Testis (tissue), 3 donors: ENCODE measurements around the gene BAHCC1. TPM values are rescaled to one million over a fixed set of nuclear protein-coding genes. Genes with fewer than 3 reads are reported as not detected.

ENCODE experiments used
- DNase-seq: peaks from one replicate; pipeline ENCODE4 v3.0.0-alpha.2; 2019
- H3K27ac ChIP-seq, 2 donors: fragments of 200-600 bp; sonication (generic); one replicate each; pipeline ENCODE4 v1.5.1; 2019
- H3K27me3 ChIP-seq: fragments of 200-600 bp; sonication (generic); one replicate; pipeline ENCODE4 v1.5.1; 2019
- H3K36me3 ChIP-seq: fragments of 200-600 bp; sonication (generic); one replicate; pipeline ENCODE4 v1.5.1; 2017; ENCODE audit warnings: low read depth; ENCODE audit errors: missing control alignments
- H3K4me1 ChIP-seq: fragments of 200-600 bp; sonication (generic); one replicate; pipeline ENCODE4 v1.5.1; 2019
- H3K4me3 ChIP-seq, 2 donors: fragments of 200-600 bp; sonication (generic); one replicate each; pipeline ENCODE4 v1.5.1; 2017 to 2019
- H3K9me3 ChIP-seq: fragments of 200-600 bp; sonication (generic); one replicate; pipeline ENCODE4 v1.5.1; 2017
- POLR2A ChIP-seq: fragments of 450-650 bp; IDR thresholded peaks from one replicate; pipeline ENCODE4 v1.6.1; 2017; ENCODE audit warnings: antibody characterized with exemption, mild to moderate bottlenecking, moderate library complexity
- WGBS, 2 donors: methylation state at CpG; one replicate each; pipeline ENCODE4 v1.1.5; 2018; 5-methylcytosine and 5-hydroxymethylcytosine counted together
- intact Hi-C: fragments of 100-400 bp; cut with DNase I; formaldehyde crosslinking; loops from one replicate; pipeline ENCODE4 v1.15.1; 2023; ENCODE audit warnings: low total_unique reads
- polyA plus RNA-seq: library from polyadenylated mRNA; stranded (reverse); fragments of 350-450 nt; fragmentation: Illumina TruSeq; extraction: RNeasy Lipid Tissue Mini Kit (QIAGEN cat#74804); gene quantifications from one replicate; pipeline ENCODE4 v1.2.3, GENCODE V29; 2014; ENCODE audit warnings: low read depth, low replicate concordance; ENCODE audit not compliant: insufficient read depth
- total RNA-seq, 2 donors: library from RNA; depleted of rRNA; stranded (reverse); fragments of >200 nt; gene quantifications; one replicate each; pipeline ENCODE4 v1.2.3, GENCODE V29; 2016
- TF ChIP-seq, protein P1 (sequence below), 3 experiments: fragments of 450-650 bp in 2 of 3; fragments of 200-600 bp in 1 of 3; sonication (generic) in 1 of 3; IDR thresholded peaks; one replicate each; pipeline ENCODE4 v1.5.1; 2016 to 2019; ENCODE audit warnings: antibody characterized with exemption in 3 of 3, mild to moderate bottlenecking in 2 of 3, moderate library complexity in 1 of 3

BAHCC1 gene
- total and polyA plus RNA-seq, 3 donors from 2014 or later, result 11.3 to 30.2 (median 29.2) TPM

GRCh38 chr17:81457917-81458555 lies 62.8 kb downstream of the BAHCC1 start:
- H3K4me3 ChIP-seq, result no peak overlapping the region
- intact Hi-C loops, result no loop called here
- no peaks in the 10 kb centered on the region for H3K36me3 ChIP-seq
- DNase-seq, result no peak
- no peaks in the 10 kb centered on the region for H3K9me3 ChIP-seq
- TF ChIP-seq, protein P1, sequence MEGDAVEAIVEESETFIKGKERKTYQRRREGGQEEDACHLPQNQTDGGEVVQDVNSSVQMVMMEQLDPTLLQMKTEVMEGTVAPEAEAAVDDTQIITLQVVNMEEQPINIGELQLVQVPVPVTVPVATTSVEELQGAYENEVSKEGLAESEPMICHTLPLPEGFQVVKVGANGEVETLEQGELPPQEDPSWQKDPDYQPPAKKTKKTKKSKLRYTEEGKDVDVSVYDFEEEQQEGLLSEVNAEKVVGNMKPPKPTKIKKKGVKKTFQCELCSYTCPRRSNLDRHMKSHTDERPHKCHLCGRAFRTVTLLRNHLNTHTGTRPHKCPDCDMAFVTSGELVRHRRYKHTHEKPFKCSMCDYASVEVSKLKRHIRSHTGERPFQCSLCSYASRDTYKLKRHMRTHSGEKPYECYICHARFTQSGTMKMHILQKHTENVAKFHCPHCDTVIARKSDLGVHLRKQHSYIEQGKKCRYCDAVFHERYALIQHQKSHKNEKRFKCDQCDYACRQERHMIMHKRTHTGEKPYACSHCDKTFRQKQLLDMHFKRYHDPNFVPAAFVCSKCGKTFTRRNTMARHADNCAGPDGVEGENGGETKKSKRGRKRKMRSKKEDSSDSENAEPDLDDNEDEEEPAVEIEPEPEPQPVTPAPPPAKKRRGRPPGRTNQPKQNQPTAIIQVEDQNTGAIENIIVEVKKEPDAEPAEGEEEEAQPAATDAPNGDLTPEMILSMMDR (IDR thresholded peaks at IDR 0.05), result no peak
- TF ChIP-seq POLR2A, result no peak
- H3K27ac ChIP-seq, result no peak overlapping the region
- no peaks in the 10 kb centered on the region for H3K27me3 ChIP-seq
- whole genome bisulfite sequencing, 2 donors, result 72 to 97% methylated on average over 8 to 24 of the region's 25 CpGs
- H3K4me1 ChIP-seq, result no peaks in the 10 kb centered on the region

- TF ChIP-seq, protein P1 (IDR thresholded peaks at IDR 0.05), result no peak
- TF ChIP-seq POLR2A, result no peak
- Histone ChIP-seq H3K36me3 (no peaks in the 10 kb centered on the region), H3K27me3 (no peaks in the 10 kb centered on the region), H3K9me3 (no peaks in the 10 kb centered on the region), H3K4me1 (no peaks in the 10 kb centered on the region), H3K27ac (no peak overlapping the region), H3K4me3 (no peak overlapping the region)
- intact Hi-C loops, result no loop called here
- DNase-seq, result no peak
- WGBS, 2 donors, result 60 to 78% methylated on average over 1 to 22 of the region's 22 CpGs
Measured at GRCh38 chr17:81458628-81459027, 63.4 kb downstream of the BAHCC1 start.

DNA sequence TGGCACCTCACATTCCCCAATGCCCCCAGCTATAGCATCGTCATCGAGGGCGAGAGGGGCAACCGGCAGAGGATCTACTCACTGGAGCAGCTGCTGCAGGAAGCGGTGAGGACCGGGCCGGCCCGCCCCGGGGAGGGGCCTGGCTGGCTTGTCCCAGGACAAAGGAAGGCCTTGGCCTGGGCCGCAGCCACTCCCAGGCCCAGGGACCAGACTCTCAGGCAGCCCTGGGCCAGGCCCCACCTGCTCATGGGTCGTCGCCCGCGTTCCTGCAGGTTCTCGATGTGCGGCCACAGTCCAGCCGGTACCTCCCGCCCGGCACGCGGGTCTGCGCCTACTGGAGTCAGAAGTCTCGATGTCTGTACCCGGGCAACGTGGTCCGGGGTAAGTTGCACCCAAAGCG lies 64.0 kb downstream of the BAHCC1 start:
- Histone ChIP-seq H3K27ac (no peak overlapping the region), H3K4me3 (no peak overlapping the region), H3K27me3 (no peaks in the 10 kb centered on the region), H3K4me1 (no peaks in the 10 kb centered on the region), H3K36me3 (no peaks in the 10 kb centered on the region), H3K9me3 (no peaks in the 10 kb centered on the region)
- no peak for DNase-seq
- intact Hi-C loops, result no loop called here
- WGBS, 2 donors, result 98% methylated on average over 9 to 27 of the region's 27 CpGs
- TF ChIP-seq, protein P1 (IDR thresholded peaks at IDR 0.05), result no peak
- no peak for TF ChIP-seq POLR2A

DNA sequence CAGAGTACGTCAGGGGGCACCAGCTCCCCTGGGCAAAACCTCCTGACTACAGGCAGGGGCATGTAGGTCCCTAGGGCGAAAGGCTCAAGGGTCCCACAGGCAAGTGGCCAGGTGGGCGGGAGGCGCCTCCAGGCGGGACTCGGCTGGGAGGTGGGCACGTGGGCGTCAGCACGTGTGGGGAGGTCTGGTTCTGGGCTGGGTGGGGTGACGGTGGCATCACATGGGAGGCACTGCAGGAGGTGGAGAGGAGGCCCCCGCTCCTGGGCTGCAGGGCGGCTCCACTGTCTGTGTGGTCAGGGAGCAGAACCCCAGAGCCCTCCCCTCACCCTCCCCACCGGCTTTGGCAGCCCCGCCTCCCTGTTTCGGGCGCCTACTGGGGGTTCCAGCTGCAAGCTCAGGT lies 64.6 kb downstream of the BAHCC1 start:
- Histone ChIP-seq H3K27ac (no peak overlapping the region), H3K4me1 (no peaks in the 10 kb centered on the region), H3K9me3 (no peaks in the 10 kb centered on the region), H3K27me3 (no peaks in the 10 kb centered on the region), H3K36me3 (no peaks in the 10 kb centered on the region), H3K4me3 (no peak overlapping the region)
- intact Hi-C loops, result no loop called here
- no peak for DNase-seq
- WGBS, 2 donors, result 89 to 91% methylated on average over 13 to 16 of the region's 16 CpGs
- TF ChIP-seq POLR2A, result no peak
- TF ChIP-seq, protein P1 (IDR thresholded peaks at IDR 0.05), result no peak

- no peak for DNase-seq
Measured at GRCh38 chr17:81460856-81461460, 65.7 kb downstream of the BAHCC1 start.

More at GRCh38 chr17:81460856-81461460, 65.7 kb downstream of the BAHCC1 start:
- intact Hi-C loops, result no loop called here
- no peaks in the 10 kb centered on the region for H3K9me3 ChIP-seq
- H3K4me1 ChIP-seq, result no peaks in the 10 kb centered on the region
- TF ChIP-seq POLR2A, result no peak
- H3K36me3 ChIP-seq, result no peaks in the 10 kb centered on the region
- no peak overlapping the region for H3K27ac ChIP-seq
- no peak overlapping the region for H3K4me3 ChIP-seq
- WGBS, 2 donors, result 94% methylated on average over 28 to 43 of the region's 43 CpGs
- H3K27me3 ChIP-seq, result no peaks in the 10 kb centered on the region
